H1 (cell line): ENCODE measurements around the gene KLHL9. TPM values are rescaled to one million over a fixed set of nuclear protein-coding genes. Genes with fewer than 3 reads are reported as not detected.

Source experiments
- CTCF ChIP-seq, 3 experiments: IDR thresholded peaks; 1 replicate in 2 of 3; 2 replicates in 1 of 3; pipeline versions ENCODE4 v1.5.1 to v1.6.1; 2011; ENCODE audit warnings: low read length in 3 of 3, mild to moderate bottlenecking in 3 of 3, inconsistent platforms in 2 of 3, low read depth in 1 of 3, moderate library complexity in 1 of 3; ENCODE audit not compliant: insufficient read depth in 1 of 3; ENCODE audit errors: control extremely low read depth in 1 of 3
- SP2 ChIP-seq: IDR thresholded peaks from 2 replicates; pipeline ENCODE4 v1.6.1; 2012; ENCODE audit warnings: mild to moderate bottlenecking, low read length, inconsistent platforms
- polyA plus RNA-seq, 7 experiments: library from polyadenylated mRNA; depleted of rRNA in 3 of 7; stranded (reverse) in 5 of 7; unstranded in 2 of 7; fragments of >200 nt in 5 of 7; fragments of 200-250 nt in 2 of 7; gene quantifications; 1 replicate in 5 of 7; 2 replicates in 1 of 7; 4 replicates in 1 of 7; pipeline versions ENCODE4 v1.2.1 to v1.2.3, GENCODE V29; 2011 to 2013; ENCODE audit warnings: missing spikeins in 2 of 7, mixed read lengths in 2 of 7
- total RNA-seq: library from RNA; stranded (reverse); fragmentation: NEBNext Ultra II Directional; extraction: Animal tissue kit (Norgen Biotek cat#: 25700); gene quantifications from 2 replicates; pipeline ENCODE4 v1.2.1, GENCODE V29; 2021

The KLHL9 gene
- total and polyA plus RNA-seq, 2 of the 8 experiments (the other 6 are each of a cell fraction or from before 2014, with no cell fraction given): 4.9 to 15.7 TPM

GRCh38 chr9:21294364-21294774 lies 40.8 kb downstream of the KLHL9 start (continued):
- TF ChIP-seq CTCF (IDR thresholded peaks at IDR 0.05; ENCODE audit: control extremely low read depth in 1 of 3, insufficient read depth in 1 of 3, low read depth in 1 of 3, low read length in 3 of 3) (no peak), SP2 (no peak)
- TF ChIP-seq, all 59 proteins: peak for 0
